Eye (tissue), 1 donor: ENCODE results near the gene CCN2.

ENCODE experiments used
- DNase-seq: peaks from one replicate; pipeline ENCODE4 v3.0.0-alpha.2; 2015

The CCN2 gene

GRCh38 chr6:131966443-131966842 lies 15.3 kb upstream of the CCN2 start:
- DNase-seq, result no peak

GRCh38 chr6:131963063-131963462 lies 11.9 kb upstream of the CCN2 start:
- no peak for DNase-seq

- no peak for DNase-seq
Observed at GRCh38 chr6:131960371-131961133, 9.4 kb upstream of the CCN2 start.

- DNase-seq, result no peak
Observed at GRCh38 chr6:131958542-131959470, 7.6 kb upstream of the CCN2 start.

- DNase-seq, result no peak
Observed at GRCh38 chr6:131958095-131958494, 6.9 kb upstream of the CCN2 start.

GRCh38 chr6:131955876-131956275 lies 4.7 kb upstream of the CCN2 start:
- DNase-seq, result no peak

GRCh38 chr6:131955192-131955591 lies 4.0 kb upstream of the CCN2 start:
- DNase-seq, result no peak

GRCh38 chr6:131954775-131955107 lies 3.6 kb upstream of the CCN2 start:
- DNase-seq, result peak; percentile 88

GRCh38 chr6:131954059-131954774 lies 3.0 kb upstream of the CCN2 start:
- DNase-seq, result no peak

GRCh38 chr6:131952886-131953509 lies 1.8 kb upstream of the CCN2 start:
- DNase-seq, result no peak

- no peak for DNase-seq
Observed at GRCh38 chr6:131951576-131952230, 531 bp upstream of the CCN2 start.

- peak; percentile 95 for DNase-seq
Observed at GRCh38 chr6:131949909-131950766, 1.0 kb downstream of the CCN2 start.

- DNase-seq, result no peak
Observed at GRCh38 chr6:131949620-131949908, 1.6 kb downstream of the CCN2 start.

- DNase-seq, result peak; percentile 58
Observed at GRCh38 chr6:131948692-131949619, 2.2 kb downstream of the CCN2 start.

GRCh38 chr6:131947986-131948661 lies 3.0 kb downstream of the CCN2 start:
- no peak for DNase-seq

- DNase-seq, result no peak
Observed at GRCh38 chr6:131946992-131947955, 3.9 kb downstream of the CCN2 start.

GRCh38 chr6:131946404-131946991 lies 4.7 kb downstream of the CCN2 start:
- no peak for DNase-seq

GRCh38 chr6:131945971-131946370 lies 5.2 kb downstream of the CCN2 start:
- no peak for DNase-seq
